Stimulated activated effector memory CD8-positive, alpha-beta T cell treated with anti-CD3 and anti-CD28 coated beads, Interleukin-12 subunit alpha, Interleukin-12 subunit beta, amount 100 ng/mL, for 72 hours (primary cell): Measurements from ENCODE around the gene SH2D1A.
A peak's percentile ranks its signal among the peaks of the same experiment; 100 is the strongest.
"Not testable (repeated sequence)": the region's sequence is repeated elsewhere in the genome, so short reads cannot be mapped to it uniquely, and the experiment has no call there.

Experiments used
- ATAC-seq: fragments of 150-1000 bp; cut with Tn5 transposase; 2 replicates; pipeline ENCODE4 v1.10.0; 2021
- DNase-seq, 2 donors: peaks; one replicate each; pipeline ENCODE4 v3.0.0; 2021 to 2022; ENCODE audit warnings: low spot score in 2 of 2
- H3K27ac Mint-ChIP-seq: one replicate; pipeline ENCODE4 v1.8.0; 2022; ENCODE audit warnings: mild to moderate bottlenecking, mixed read lengths
- H3K36me3 Mint-ChIP-seq: one replicate; pipeline ENCODE4 v1.8.0; 2022; ENCODE audit warnings: mild to moderate bottlenecking, mixed read lengths
- H3K4me1 Mint-ChIP-seq: one replicate; pipeline ENCODE4 v1.8.0; 2022; ENCODE audit warnings: mixed read lengths
- H3K4me3 Mint-ChIP-seq: one replicate; pipeline ENCODE4 v1.8.0; 2022; ENCODE audit warnings: mild to moderate bottlenecking, mixed read lengths
- H3K9me3 Mint-ChIP-seq: one replicate; pipeline ENCODE4 v1.8.0; 2022; ENCODE audit warnings: mixed read lengths

SH2D1A gene

DNA sequence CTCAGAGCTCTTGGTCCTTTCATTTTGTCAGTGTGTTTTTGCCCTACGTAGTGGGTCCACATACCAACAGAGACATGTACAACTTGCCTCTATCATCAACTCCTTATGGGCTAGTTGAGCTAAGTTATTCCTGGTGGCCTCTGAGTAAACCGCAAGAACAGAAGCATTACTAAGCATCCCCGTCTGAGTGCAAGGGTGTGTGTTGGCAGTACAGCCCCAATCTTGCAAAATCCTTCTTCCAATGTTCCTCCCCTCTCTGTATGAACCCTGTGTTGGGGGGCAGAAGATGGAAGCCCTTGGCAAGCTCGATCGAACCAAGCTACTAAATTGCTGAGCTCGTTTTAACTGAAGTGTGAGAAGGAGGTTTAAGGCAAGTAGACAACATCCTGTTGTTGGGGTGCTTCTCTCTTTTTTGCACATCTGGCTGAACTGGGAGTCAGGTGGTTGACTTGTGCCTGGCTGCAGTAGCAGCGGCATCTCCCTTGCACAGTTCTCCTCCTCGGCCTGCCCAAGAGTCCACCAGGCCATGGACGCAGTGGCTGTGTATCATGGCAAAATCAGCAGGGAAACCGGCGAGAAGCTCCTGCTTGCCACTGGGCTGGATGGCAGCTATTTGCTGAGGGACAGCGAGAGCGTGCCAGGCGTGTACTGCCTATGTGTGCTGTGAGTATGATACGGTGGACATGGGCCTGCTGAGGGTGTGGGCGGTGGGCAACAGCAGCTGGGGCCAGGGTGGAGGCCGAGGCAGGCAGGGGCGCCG is at the start of gene SH2D1A:
SH2D1A (plus strand) TSS at position 447 of the 760 bp plus-strand sequence; CDS start at position 527, 80 bp downstream.
- Mint-ChIP-seq H3K4me3 (peak within 1 kb of the TSS; percentile 86), H3K4me1 (peaks cover 29% of the 10 kb centered on the region), H3K9me3 (no peaks in the 10 kb centered on the region), H3K36me3 (peaks cover 25% of the 10 kb centered on the region), H3K27ac (peak within 1 kb of the TSS; percentile 94)
- ATAC-seq: peak; percentile 55
- peak in 1 of 2 donors; percentile 66 for DNase-seq

DNA sequence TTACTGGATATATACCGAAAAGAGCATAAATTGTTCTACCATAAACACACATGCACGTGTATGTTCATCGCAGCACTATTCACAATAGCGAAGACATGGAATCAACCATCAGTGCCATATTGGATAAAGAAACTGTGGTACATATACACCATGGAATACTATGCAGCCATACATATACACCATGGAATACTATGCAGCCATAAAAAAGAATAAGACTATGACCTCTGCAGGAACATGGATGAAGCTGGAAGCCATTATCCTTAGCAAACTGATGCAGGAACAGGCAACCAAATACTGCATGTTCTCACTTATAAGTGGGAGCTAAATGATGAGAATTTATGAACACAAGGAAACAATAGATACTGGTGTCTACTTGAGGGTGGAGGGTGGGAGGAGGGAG is 47.0 kb upstream of the SH2D1A start:
- not testable (repeated sequence) for H3K27ac Mint-ChIP-seq, H3K4me3 Mint-ChIP-seq, DNase-seq, H3K9me3 Mint-ChIP-seq, ATAC-seq, H3K36me3 Mint-ChIP-seq
- H3K4me1 Mint-ChIP-seq: peaks cover 22% of the 10 kb centered on the region

DNA sequence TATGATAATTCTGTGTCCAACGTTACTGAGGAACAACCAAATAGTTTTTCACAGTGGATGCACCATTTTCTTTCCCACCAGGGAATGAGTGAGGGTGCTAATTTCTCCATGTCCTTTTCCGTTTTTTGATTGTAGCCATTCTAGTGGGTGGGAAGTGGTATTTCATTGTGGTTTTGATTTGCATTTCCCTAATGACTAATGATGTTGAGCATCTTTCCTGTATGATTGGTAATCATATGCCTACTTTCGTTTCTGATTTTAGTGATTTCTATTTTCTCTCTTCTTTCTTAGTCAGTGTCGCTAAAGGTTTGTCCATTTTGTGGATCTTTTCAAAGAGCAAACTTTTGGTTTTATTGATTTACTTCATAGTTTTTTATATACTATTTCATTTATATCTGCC is 46.0 kb upstream of the SH2D1A start:
- H3K4me3 Mint-ChIP-seq: peak overlapping the region; percentile 58
- ATAC-seq (peak; percentile 83), DNase-seq (no peak)

DNA sequence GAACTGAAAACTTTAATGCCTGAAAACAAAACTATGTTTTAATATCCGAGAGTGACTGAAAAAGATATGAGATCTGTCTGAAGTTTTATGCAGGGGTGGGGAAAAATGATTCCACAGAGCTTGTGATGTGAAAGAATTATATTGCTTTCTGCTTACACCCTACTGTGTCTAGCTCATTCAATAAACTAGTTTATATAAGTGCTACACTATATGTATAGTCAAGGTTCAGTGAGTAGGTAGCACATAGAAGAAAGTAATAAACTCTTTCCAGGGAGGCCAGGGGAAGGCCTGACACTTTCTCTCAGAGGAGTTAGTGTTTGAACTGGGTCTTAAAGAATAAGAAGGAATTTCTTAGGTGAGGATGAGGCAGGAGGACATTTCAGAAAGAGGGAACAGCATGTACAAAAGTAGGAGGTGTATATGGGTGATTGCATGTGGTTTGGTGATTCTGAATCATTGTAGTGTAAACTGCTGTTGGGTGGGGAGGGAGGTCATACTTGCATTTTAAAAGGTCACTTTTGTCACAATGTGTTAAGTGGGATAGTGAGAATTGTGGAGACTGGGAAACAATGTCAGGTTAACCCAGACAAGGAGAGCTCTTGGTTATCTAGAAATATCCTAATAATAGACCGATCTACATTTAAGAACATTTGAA is 39.0 kb upstream of the SH2D1A start:
- DNase-seq: no peak
- peak overlapping the region; percentile 38 for H3K27ac Mint-ChIP-seq
- peak overlapping the region; percentile 32 for H3K4me3 Mint-ChIP-seq
- no peaks in the 10 kb centered on the region for H3K36me3 Mint-ChIP-seq
- peaks cover 2% of the 10 kb centered on the region for H3K9me3 Mint-ChIP-seq
- peaks cover 27% of the 10 kb centered on the region for H3K4me1 Mint-ChIP-seq
- peak; percentile 77 for ATAC-seq

More for the DNA sequence above, 46.0 kb upstream of the SH2D1A start:
- no peaks in the 10 kb centered on the region for H3K36me3 Mint-ChIP-seq
- no peaks in the 10 kb centered on the region for H3K9me3 Mint-ChIP-seq
- H3K4me1 Mint-ChIP-seq: peaks cover 22% of the 10 kb centered on the region
- no peak overlapping the region for H3K27ac Mint-ChIP-seq

DNA sequence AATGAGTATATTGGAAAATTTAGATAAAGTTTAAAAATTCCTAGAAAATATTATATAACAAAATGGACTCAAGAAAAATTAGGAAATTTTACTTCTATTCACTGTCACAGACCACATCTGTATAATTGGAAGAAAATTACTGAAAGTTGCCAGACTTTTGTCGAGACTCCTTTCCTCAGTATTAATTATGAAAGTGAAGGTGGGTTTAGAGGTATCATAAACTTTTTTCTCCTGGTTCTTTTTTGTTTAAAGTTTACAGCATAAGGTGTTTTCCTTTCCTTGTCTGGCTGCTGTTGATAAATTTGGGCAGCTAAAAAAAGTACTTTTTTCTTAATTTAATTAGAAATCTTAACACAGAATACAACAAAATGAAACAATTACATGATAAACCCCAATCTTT is 20.6 kb upstream of the SH2D1A start:
- Mint-ChIP-seq H3K9me3 (no peaks in the 10 kb centered on the region), H3K36me3 (no peaks in the 10 kb centered on the region), H3K4me1 (peaks cover 13% of the 10 kb centered on the region), H3K27ac (no peak overlapping the region), H3K4me3 (no peak overlapping the region)
- DNase-seq: no peak
- no peak for ATAC-seq

DNA sequence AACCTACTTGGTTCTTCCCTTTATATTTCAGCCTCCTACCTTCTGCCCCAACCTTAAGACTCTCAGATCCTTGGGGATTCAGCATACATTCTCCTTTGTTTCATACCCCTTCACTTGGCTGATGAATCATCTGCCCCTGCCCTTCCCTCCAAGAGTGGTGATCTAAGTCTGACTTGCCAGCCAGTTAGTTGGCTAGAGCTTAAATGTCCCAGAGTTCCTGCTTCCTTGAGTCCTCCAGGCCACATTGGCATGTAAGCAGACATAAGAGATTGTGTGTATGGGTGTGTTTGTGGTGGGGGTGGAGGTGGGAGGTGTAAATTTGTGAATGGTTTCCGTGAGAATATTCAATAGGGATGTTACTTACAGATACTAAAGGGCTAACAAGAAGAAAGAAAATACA is 17.6 kb upstream of the SH2D1A start:
- no peak overlapping the region for H3K27ac Mint-ChIP-seq
- no peaks in the 10 kb centered on the region for H3K36me3 Mint-ChIP-seq
- no peaks in the 10 kb centered on the region for H3K9me3 Mint-ChIP-seq
- no peak for ATAC-seq
- no peak for DNase-seq
- peaks cover 13% of the 10 kb centered on the region for H3K4me1 Mint-ChIP-seq
- H3K4me3 Mint-ChIP-seq: no peak overlapping the region

DNA sequence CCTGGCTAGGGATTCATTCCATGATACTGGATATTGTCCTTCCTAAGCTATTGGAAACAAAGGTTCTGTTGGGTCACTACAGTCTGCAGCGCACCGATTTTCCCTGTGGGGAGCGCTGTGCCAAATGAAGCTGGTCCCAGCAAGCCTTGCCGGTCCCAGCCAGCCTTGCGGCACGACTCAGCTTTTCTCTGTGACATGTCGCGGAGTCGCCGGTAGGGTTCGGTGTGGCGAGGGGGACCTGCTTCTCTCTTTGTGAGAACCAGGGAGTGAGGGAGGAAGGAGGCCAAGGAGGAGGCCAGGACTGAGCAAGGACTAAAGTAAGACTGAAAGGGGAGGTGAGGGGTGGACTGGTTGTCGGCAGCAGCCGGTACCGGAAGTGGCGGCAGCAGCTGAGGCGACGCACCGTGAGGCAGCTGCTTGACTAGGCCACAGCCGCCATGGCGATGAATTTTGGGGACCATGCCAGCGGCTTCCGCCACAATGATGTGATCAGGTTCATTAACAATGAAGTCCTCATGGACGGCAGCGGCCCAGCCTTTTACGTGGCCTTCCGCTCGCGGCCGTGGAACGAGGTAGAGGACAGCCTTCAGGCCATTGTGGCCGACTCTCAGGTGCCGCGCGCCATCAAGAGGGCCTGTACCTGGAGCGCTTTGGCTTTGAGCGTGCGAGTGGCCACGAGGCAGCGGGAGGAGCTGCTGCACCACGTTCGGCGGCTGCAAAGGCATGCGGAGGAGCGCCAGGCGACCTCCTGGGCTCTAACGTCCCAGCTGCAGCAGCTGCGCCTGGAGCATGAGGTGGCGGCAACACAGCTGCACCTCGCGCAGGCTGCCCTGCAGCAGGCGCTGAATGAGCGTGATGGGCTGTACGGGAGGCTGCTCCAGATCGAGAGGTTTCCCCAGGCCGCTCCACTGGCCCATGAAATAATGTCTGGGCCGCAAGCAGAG is 13.6 kb upstream of the SH2D1A start, which contains the start of gene TEX13D:
TEX13D (plus strand) TSS at position 180 of the 944 bp plus-strand sequence; CDS start at position 438, 258 bp downstream.
- H3K36me3 Mint-ChIP-seq: no peaks in the 10 kb centered on the region
- no peak within 1 kb of the TSS for H3K27ac Mint-ChIP-seq
- H3K9me3 Mint-ChIP-seq: no peaks in the 10 kb centered on the region
- no peak within 1 kb of the TSS for H3K4me3 Mint-ChIP-seq
- ATAC-seq (no peak), DNase-seq (no peak)
- H3K4me1 Mint-ChIP-seq: peaks cover 38% of the 10 kb centered on the region

DNA sequence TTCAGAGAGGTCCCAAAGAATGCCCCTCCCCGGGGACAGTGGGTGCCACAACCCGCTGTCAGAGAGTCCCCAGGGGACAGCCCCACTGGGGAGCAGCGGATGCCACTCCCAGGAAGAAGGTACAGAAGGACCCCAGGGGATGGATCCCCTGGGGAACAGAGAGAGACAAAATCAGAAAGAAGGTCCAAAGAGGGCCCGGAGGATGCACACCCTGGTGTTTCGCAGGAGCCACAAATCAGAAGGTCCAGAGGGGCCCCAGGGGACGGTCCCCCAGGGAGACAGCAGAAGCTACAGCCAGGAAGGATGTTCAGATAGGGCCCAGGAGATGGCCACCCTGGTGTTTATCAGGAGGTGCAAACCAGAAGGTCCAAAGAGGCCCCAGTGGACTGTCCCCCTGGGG is 12.5 kb upstream of the SH2D1A start:
- Mint-ChIP-seq H3K9me3 (no peaks in the 10 kb centered on the region), H3K36me3 (no peaks in the 10 kb centered on the region), H3K4me3 (no peak overlapping the region), H3K4me1 (peaks cover 33% of the 10 kb centered on the region), H3K27ac (no peak overlapping the region)
- ATAC-seq: no peak
- DNase-seq: no peak

DNA sequence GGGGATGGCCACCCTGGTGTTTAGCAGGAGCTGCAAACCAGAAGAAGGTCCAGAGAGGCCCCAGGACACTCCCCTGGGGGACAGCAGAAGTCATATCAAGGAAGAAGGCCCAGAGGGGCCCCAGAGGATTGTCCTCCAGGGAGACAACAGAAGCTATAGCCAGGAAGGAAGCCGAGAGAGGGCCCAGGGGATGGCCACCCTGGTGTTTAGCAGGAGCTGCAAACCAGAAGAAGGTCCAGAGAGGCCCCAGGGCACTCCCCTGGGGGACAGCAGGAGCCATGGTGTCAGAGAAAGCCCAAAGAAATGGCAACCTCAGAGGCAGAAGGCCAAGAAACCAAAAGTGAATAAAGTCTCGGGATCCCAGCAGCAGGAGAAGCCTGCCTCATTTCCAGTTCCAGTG is 11.8 kb upstream of the SH2D1A start:
- not testable (repeated sequence) for H3K9me3 Mint-ChIP-seq, H3K27ac Mint-ChIP-seq, ATAC-seq, DNase-seq, H3K36me3 Mint-ChIP-seq, H3K4me3 Mint-ChIP-seq
- peaks cover 29% of the 10 kb centered on the region for H3K4me1 Mint-ChIP-seq

DNA sequence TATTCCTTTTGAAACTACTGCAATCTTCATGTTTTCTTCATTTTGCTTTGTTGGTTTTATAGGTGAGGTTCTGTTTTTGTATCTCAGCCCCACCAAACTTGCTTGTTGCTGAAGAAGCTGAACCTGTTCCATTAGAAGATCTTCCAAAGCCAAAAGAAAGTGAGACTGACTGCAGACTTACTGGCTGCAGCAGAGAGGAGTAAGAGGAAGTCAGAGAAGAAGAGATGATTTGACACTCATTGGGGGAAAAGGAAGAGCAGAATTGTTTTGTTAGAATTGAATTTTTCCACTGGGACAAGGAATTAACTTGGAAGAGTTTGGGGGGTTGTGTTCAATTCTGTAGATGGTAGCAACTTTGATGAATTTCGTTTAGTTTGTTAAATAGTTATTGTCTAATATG is 10.8 kb upstream of the SH2D1A start:
- no peak overlapping the region for H3K27ac Mint-ChIP-seq
- DNase-seq (no peak), ATAC-seq (no peak)
- no peaks in the 10 kb centered on the region for H3K36me3 Mint-ChIP-seq
- H3K4me1 Mint-ChIP-seq: peaks cover 25% of the 10 kb centered on the region
- H3K4me3 Mint-ChIP-seq: no peak overlapping the region
- no peaks in the 10 kb centered on the region for H3K9me3 Mint-ChIP-seq

DNA sequence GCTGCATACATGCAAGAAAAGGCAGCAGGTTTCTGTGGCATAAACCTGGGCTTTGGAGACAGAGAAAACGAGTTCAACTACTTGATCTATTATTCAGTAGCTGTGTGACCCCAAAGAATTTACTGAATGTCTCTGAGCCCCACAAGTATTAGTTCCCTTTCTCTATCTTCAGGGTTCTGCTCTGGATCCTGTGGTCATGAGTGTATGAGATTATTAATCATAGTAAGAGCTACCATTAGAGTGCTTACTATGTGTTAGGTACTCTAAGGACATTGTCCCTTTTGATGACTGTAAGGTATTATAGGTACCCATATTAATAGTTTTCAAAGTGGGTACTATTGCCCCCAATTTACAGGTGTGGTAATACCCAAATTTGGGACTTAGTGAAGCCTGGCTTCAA is 8.4 kb upstream of the SH2D1A start:
- no peak overlapping the region for H3K27ac Mint-ChIP-seq
- DNase-seq (no peak), ATAC-seq (peak; percentile 70)
- no peaks in the 10 kb centered on the region for H3K36me3 Mint-ChIP-seq
- peaks cover 35% of the 10 kb centered on the region for H3K4me1 Mint-ChIP-seq
- H3K9me3 Mint-ChIP-seq: no peaks in the 10 kb centered on the region
- no peak overlapping the region for H3K4me3 Mint-ChIP-seq

DNA sequence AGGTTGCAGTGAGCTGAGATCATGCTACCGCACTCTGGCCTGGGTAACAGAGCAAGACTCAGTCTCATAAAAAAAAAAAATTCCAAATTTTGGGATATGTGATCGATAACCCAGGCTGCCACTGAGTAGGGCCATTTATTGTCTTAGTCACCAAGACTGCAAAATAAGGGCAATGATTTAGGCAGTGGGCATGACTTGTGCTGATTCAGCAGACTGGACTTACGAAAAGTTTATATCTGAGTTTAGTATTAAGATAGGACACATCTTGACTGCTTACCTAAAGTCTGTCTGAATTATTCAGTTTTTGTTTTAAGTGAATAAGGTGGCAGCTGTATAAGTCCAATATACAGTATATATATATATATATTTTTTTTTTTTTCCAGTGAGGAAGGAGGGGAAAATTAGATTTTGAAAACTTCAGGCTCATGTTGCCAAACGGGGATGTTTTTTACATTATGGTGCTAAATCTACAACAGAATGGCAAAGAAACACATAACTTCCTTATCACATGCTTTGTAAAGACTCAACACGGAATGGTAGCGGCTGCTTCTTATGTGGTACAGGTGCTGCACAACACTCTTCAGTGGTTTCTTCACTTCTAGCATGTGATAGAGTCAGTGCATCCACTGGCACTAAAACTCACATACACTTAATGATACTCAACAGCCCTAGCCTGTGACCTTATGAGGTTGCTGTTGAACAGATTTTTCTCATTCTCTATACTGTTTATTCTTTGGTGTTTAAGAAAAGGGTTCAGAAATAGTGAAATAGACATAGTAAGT is 7.4 kb upstream of the SH2D1A start:
- peaks cover 36% of the 10 kb centered on the region for H3K4me1 Mint-ChIP-seq
- H3K36me3 Mint-ChIP-seq: no peaks in the 10 kb centered on the region
- ATAC-seq (peak; percentile 39), DNase-seq (no peak)
- H3K27ac Mint-ChIP-seq: no peak overlapping the region
- no peaks in the 10 kb centered on the region for H3K9me3 Mint-ChIP-seq
- H3K4me3 Mint-ChIP-seq: no peak overlapping the region

DNA sequence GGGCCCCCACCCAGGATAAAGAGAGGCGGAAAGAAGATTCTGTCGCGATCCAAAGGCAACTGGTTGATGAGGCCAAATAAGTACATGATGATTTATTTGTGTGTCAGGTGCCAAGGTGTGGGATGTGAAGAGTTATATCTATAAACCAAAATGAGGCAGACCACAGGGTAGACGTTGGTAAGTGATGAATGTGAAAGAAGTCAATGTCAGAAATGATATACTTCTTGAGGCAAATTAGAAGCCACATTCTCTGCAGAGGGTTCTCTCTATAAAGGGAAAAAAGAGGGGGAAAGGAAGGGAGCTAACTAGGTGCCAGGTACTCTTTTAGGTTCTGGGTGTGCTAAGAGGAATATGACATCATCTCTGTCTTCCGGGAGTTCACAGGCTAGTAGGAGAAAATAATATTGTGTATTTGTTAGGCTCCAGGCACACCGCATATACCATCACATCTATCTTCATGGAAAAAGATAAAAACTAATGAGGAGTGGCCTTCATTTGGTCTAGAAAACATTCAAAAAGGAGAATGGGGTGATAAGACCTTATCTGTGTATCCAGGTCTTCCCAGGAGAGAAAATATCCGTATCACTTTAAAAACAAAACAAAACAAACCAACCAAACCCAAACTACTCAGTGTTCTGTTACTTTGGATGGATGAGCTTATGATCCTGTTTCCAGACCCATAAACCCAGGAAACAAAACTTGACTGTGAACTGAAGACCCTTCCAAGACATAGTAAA is 4.8 kb upstream of the SH2D1A start:
- Mint-ChIP-seq H3K36me3 (no peaks in the 10 kb centered on the region), H3K27ac (peak overlapping the region; percentile 90), H3K9me3 (no peaks in the 10 kb centered on the region), H3K4me1 (peaks cover 42% of the 10 kb centered on the region), H3K4me3 (peak overlapping the region; percentile 86)
- peak; percentile 65 for ATAC-seq
- no peak for DNase-seq
